ENCODE data around the gene KCNJ14.
A peak's percentile ranks its signal among the peaks of the same experiment; 100 is the strongest.

The KCNJ14 gene

GRCh38 chr19:48468772-48469288 lies 13.5 kb downstream of the KCNJ14 start:
- peak overlapping the region; percentile 85 for H3K4me2 ChIP-seq (ENCODE audit: insufficient read depth, low read length)
- H3K36me3 ChIP-seq (ENCODE audit: insufficient read depth, low read length), result peaks cover 43% of the 10 kb centered on the region
- H3K79me2 ChIP-seq (ENCODE audit: insufficient read depth, low read length), result peaks cover 38% of the 10 kb centered on the region
- peak overlapping the region; percentile 86 for H2AFZ ChIP-seq (ENCODE audit: low read depth, low read length)
- peak overlapping the region; percentile 18 to 80; a peak in 3 of 4 replicates for H3K4me3 ChIP-seq (ENCODE audit: low read depth in 1 of 2, low read length in 2 of 2)
- DNase-seq (peak; percentile 100), ATAC-seq (ENCODE audit: insufficient read depth, low read depth) (peak; percentile 92)
- H3K4me1 ChIP-seq (ENCODE audit: insufficient read depth, low read length), result peaks cover 33% of the 10 kb centered on the region
- H3K9me3 ChIP-seq (ENCODE audit: insufficient read depth, low read length, severe bottlenecking), result no peaks in the 10 kb centered on the region
- peaks cover 42% of the 10 kb centered on the region for H4K20me1 ChIP-seq (ENCODE audit: insufficient read depth, low read length)
- peak overlapping the region; percentile 93 for H3K9ac ChIP-seq (ENCODE audit: low read depth, low read length)
- H3K27me3 ChIP-seq (ENCODE audit: insufficient read depth, low read length, poor library complexity), result no peaks in the 10 kb centered on the region
- TF ChIP-seq, protein P1, sequence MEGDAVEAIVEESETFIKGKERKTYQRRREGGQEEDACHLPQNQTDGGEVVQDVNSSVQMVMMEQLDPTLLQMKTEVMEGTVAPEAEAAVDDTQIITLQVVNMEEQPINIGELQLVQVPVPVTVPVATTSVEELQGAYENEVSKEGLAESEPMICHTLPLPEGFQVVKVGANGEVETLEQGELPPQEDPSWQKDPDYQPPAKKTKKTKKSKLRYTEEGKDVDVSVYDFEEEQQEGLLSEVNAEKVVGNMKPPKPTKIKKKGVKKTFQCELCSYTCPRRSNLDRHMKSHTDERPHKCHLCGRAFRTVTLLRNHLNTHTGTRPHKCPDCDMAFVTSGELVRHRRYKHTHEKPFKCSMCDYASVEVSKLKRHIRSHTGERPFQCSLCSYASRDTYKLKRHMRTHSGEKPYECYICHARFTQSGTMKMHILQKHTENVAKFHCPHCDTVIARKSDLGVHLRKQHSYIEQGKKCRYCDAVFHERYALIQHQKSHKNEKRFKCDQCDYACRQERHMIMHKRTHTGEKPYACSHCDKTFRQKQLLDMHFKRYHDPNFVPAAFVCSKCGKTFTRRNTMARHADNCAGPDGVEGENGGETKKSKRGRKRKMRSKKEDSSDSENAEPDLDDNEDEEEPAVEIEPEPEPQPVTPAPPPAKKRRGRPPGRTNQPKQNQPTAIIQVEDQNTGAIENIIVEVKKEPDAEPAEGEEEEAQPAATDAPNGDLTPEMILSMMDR (IDR thresholded peaks at IDR 0.05; ENCODE audit: borderline replicate concordance, extremely low read depth, low read length, poor library complexity, severe bottlenecking), result no peak
- no peak for TF ChIP-seq EZH2 (IDR thresholded peaks at IDR 0.05; ENCODE audit: borderline replicate concordance, low read depth, low read length, severe bottlenecking)
- H3K27ac ChIP-seq (ENCODE audit: low read length), result peak overlapping the region; percentile 94

DNA sequence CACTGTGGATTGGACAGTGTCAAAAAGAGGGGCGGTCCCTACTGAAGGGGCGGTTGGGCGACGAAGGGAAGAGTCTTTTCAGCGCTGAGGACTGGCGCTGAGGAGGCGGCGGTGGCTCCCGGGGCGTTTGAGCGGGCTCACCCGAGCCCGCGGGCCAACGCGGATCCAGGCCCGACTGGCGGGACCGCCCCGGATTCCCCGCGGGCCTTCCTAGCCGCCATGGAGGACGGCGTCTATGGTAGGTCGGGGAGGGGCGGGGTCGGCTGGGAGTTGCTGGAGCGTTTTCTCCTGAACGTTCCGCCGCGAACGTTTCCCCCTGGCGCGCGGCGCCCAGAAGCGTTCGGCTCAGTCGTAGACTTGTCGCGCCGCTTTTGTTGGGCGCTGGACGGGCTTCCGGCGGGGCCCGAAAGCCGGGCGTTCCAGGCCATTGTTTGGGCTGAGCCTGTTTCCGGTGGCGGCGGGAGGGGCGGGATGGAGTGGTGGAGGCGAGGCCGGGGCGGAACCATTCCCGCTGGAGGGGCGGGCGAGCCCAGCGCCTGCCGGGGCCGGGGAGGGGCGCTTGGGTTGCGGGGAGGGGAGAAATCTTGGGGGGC lies 14.0 kb downstream of the KCNJ14 start, which contains the start of gene CYTH2:
Gene CYTH2 (plus strand): TSS at position 81 of the 593 bp plus-strand sequence. CDS start 139 bp downstream, at position 220.
- H4K20me1 ChIP-seq (ENCODE audit: insufficient read depth, low read length), result peaks cover 47% of the 10 kb centered on the region
- peak within 1 kb of the TSS; percentile 85 for H3K4me2 ChIP-seq (ENCODE audit: insufficient read depth, low read length)
- DNase-seq (peak; percentile 90), ATAC-seq (ENCODE audit: insufficient read depth, low read depth) (peak; percentile 62)
- H3K36me3 ChIP-seq (ENCODE audit: insufficient read depth, low read length), result peaks cover 45% of the 10 kb centered on the region
- H2AFZ ChIP-seq (ENCODE audit: low read depth, low read length), result peak within 1 kb of the TSS; percentile 86
- peak within 1 kb of the TSS; percentile 52 to 80 for H3K4me3 ChIP-seq (ENCODE audit: low read depth in 1 of 2, low read length in 2 of 2)
- TF ChIP-seq EZH2 (IDR thresholded peaks at IDR 0.05; ENCODE audit: borderline replicate concordance, low read depth, low read length, severe bottlenecking), result no peak
- TF ChIP-seq, protein P1 (IDR thresholded peaks at IDR 0.05; ENCODE audit: borderline replicate concordance, extremely low read depth, low read length, poor library complexity, severe bottlenecking), result no peak
- no peaks in the 10 kb centered on the region for H3K9me3 ChIP-seq (ENCODE audit: insufficient read depth, low read length, severe bottlenecking)
- peak within 1 kb of the TSS; percentile 93 for H3K9ac ChIP-seq (ENCODE audit: low read depth, low read length)
- H3K4me1 ChIP-seq (ENCODE audit: insufficient read depth, low read length), result peaks cover 33% of the 10 kb centered on the region
- H3K27me3 ChIP-seq (ENCODE audit: insufficient read depth, low read length, poor library complexity), result no peaks in the 10 kb centered on the region
- H3K27ac ChIP-seq (ENCODE audit: low read length), result peak within 1 kb of the TSS; percentile 94
- peaks cover 38% of the 10 kb centered on the region for H3K79me2 ChIP-seq (ENCODE audit: insufficient read depth, low read length)

- Histone ChIP-seq H3K4me3 (ENCODE audit: low read depth in 1 of 2, low read length in 2 of 2) (peak overlapping the region; percentile 52 to 80), H3K4me1 (ENCODE audit: insufficient read depth, low read length) (peaks cover 33% of the 10 kb centered on the region), H3K9me3 (ENCODE audit: insufficient read depth, low read length, severe bottlenecking) (no peaks in the 10 kb centered on the region), H3K27me3 (ENCODE audit: insufficient read depth, low read length, poor library complexity) (no peaks in the 10 kb centered on the region), H2AFZ (ENCODE audit: low read depth, low read length) (no peak overlapping the region), H3K4me2 (ENCODE audit: insufficient read depth, low read length) (peak overlapping the region; percentile 74), H3K9ac (ENCODE audit: low read depth, low read length) (peak overlapping the region; percentile 93), H3K27ac (ENCODE audit: low read length) (peak overlapping the region; percentile 67), H4K20me1 (ENCODE audit: insufficient read depth, low read length) (peaks cover 54% of the 10 kb centered on the region), H3K79me2 (ENCODE audit: insufficient read depth, low read length) (peaks cover 38% of the 10 kb centered on the region), H3K36me3 (ENCODE audit: insufficient read depth, low read length) (peaks cover 52% of the 10 kb centered on the region)
- ATAC-seq (ENCODE audit: insufficient read depth, low read depth) (no peak), DNase-seq (no peak)
- TF ChIP-seq EZH2 (IDR thresholded peaks at IDR 0.05; ENCODE audit: borderline replicate concordance, low read depth, low read length, severe bottlenecking), result no peak
- TF ChIP-seq, protein P1 (IDR thresholded peaks at IDR 0.05; ENCODE audit: borderline replicate concordance, extremely low read depth, low read length, poor library complexity, severe bottlenecking), result no peak
Measured at GRCh38 chr19:48469934-48470680, 14.7 kb downstream of the KCNJ14 start.
